Islet of Langerhans (tissue), 1 donor: Measurements from ENCODE around the gene VAPB.
A peak's percentile ranks its signal among the peaks of the same experiment; 100 is the strongest.
"Not testable (repeated sequence)": the region's sequence is repeated elsewhere in the genome, so short reads cannot be mapped to it uniquely, and the experiment has no call there.

Experiments
- FAIRE-seq: peaks from one replicate; lab custom pipeline; 2011; peaks lifted over from hg19 to GRCh38; lab: Jason Lieb, UNC

The VAPB gene, protein sequence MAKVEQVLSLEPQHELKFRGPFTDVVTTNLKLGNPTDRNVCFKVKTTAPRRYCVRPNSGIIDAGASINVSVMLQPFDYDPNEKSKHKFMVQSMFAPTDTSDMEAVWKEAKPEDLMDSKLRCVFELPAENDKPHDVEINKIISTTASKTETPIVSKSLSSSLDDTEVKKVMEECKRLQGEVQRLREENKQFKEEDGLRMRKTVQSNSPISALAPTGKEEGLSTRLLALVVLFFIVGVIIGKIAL

DNA sequence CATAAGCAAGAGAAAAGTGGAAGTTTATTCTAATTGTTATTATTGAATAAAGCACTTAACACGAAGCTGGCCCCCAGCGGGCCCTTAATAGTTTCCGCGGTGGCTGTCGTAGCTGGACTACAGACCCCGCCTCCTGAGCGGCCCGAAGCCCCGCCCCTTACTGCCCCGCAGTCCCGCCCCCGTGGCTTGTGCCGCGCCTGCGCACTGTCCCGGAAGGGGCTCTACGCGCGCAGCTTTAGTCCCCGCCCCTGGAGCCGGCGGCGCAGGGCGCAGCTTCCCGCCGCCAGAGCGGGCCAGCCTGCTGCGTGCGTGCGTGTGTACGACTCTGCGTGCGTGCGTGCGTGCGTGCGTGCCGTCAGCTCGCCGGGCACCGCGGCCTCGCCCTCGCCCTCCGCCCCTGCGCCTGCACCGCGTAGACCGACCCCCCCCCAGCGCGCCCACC is at the start of gene VAPB:
Gene VAPB (plus strand): TSS at position 348 of the 442 bp plus-strand sequence. CDS start 231 bp downstream, outside the sequence.
- FAIRE-seq = no peak

DNA sequence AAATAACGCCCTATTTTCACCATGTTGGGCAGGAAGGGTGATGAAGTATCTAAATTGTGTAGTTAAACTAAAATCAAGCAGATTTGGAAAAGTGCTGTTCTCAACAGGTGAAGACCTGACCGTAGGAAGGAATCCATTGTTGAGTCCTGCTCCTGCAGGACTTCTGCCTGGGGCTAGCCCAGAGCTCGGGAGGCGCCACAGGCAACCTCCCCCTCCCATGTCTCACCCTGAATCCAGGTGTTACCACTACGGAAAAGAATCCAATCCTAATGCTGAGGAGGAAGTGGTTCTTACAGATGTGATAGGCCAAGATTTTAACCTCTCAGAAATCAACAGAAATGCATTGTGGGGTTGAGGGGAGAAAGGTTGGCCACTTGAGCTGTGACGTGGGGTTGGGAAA is 49.3 kb upstream of the VAPB start:
- FAIRE-seq = no peak

DNA sequence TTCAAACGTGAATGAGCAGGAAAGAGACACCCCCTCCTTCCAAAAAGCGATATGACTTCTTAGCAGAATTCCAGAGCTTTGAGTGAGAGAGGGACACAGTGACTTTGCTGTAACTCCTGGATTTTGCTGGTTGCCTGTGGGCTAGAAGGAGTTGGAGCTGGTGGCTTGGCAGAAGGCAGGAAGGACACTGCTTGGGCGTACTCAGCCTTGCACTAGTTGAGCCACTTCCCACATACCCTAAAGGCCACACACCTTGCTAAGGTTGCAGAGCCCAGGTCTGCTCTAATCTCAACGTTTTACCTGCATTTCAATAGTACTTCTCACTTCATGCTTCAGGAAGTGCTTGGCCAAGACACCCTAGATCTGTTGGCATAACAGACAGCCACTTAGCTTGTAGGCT is 48.9 kb upstream of the VAPB start:
- no peak for FAIRE-seq

DNA sequence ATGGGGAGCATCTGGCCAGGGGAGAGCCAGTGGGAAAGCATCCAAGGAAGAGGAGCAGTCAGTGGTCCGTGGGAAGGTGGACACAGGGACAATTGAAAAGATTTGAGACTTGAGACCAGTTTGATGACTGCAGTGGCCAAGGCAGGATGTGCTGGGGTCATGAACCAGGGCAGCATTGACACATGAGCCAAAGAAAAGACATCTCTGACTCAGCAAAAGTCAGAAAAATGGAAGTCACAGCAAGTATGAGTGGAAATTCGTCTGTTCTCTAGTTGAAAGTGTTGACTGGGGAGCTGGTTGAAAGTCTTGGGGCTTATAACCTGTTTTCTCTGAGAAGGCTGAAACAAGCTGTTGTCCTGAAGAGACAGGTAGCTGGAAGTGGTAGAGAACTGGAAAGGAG is 48.2 kb upstream of the VAPB start:
- FAIRE-seq = no peak

DNA sequence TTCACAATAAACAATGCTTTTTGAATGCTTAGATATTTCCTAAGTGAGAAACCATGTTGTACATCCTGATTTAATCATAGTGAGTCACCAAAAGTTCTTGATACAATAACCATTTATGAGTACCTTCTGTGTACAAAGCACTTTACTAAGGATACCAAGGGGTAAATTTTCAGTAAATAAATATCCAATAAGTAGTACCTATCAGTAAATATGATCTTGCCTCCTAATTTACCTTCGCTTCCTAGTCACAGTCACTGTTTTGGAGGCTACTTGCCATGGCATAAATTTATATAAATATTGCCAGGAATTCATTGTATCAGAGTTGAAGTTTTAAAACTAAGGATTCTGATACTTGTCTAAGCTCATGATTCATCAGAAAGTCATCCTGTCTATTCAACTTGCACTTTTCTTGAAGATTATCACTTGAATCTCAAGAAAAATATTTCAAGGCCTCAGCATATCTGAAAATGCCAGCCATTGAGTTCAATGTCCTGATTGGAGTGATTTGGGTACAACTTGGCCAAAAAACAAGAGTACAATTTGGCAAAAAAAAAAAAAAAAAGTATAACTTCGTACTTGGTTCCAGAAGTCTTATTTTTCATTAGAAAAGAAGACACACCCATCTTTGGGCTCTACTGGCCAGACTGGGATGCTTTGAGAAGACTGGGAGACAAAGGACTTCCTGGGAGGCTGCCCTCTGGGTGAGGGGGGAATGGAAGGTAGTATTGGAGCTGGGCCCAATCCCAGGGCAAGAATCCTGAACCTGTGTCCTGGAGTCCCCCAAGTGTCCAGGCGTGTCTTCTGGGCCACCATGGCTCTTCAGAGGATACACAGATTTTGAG is 46.7 kb upstream of the VAPB start:
- no peak for FAIRE-seq

DNA sequence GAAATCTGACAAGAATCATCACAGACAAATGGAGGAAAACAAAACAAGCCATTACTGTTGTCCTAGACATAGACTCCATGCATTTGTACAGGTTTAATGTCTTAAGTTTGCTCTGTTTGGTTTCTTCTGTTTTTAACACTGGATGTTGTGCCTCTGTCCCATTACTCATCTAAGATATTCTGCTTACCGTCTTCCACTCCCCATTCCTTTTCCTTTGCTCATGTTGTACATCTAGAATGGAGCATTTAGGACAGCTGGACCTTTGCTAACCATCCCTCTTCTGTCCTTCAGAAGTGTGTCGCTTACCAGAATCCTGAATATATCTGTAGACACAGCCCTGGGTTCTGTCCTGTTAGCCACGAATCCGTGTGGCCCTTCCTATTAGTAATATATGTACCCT is 44.3 kb upstream of the VAPB start:
- no peak for FAIRE-seq

DNA sequence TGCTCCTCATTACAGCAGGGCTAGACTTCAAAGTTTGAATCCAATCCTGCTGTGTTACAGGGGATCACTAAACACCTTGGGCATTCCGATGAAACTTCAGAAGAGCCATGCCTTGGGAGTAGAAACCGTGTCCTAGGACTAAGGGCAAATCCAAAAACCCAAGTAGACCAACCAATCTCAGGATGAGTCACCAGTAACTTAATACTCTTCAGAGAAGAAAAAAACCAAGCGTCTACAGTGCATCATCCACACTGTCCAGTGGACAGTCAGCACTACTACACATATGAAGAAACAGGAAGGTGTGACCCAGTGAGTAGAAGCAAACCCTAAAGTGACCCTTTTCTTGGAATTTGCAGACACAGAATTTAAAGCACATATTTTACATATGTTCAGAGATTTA is 39.5 kb upstream of the VAPB start:
- no peak for FAIRE-seq

DNA sequence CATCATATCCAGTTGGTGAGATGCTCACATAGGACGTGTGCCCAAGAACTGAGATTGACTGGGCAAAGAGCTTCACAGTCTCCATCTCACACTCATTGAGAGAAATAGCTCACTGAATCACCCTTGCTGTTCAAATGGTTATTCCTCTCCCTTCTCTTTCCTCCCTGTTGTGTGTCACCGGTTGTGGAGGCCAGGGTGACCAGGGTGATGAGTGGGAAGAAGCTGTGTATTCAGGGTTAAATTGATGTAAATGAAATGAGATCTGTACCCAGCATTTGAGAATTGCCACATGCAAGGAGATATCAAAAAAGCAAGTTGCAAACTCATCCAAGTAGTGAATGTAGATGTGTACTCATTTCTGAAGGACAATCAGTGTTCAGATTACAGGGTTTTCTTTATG is 36.6 kb upstream of the VAPB start:
- no peak for FAIRE-seq

DNA sequence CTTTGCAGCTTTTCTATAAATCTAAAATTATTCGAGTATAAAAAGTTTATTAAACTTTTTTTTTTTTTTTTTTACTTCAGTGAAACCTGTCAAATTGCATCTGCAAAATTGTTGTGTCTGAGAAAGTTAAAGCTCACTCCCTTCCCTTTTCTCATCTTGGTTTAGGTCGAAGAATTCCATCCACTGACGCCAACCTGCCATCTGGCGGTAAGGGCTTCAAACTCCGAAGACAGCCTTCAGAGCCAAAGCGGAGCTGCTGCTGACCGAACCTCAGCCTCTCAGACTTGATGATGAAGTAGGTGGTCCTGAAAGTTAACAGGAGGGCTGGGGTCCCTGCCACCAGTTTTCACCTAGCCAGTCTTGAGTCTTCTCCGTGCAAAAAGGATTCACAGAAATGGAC is 29.6 kb upstream of the VAPB start:
- FAIRE-seq = no peak

DNA sequence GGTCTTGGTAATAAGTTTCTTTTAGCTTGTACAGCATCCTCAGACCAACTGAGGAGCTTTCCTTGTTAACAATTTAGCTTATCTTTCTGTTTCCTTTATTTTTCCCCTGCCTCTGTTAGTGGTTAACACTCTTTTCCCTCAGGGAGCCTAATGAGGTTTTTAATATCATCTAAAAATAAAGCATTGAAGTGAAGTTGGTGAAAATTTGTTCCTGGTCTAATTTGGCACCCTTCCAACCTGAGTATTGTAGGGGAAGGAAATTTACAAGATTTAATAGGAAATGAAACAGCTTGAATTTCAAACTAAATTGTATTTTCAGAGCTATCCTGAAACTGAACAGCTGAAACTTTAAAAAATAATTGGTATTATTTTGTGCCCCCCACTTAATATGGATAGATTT is 28.1 kb upstream of the VAPB start:
- peak; percentile 65 for FAIRE-seq

DNA sequence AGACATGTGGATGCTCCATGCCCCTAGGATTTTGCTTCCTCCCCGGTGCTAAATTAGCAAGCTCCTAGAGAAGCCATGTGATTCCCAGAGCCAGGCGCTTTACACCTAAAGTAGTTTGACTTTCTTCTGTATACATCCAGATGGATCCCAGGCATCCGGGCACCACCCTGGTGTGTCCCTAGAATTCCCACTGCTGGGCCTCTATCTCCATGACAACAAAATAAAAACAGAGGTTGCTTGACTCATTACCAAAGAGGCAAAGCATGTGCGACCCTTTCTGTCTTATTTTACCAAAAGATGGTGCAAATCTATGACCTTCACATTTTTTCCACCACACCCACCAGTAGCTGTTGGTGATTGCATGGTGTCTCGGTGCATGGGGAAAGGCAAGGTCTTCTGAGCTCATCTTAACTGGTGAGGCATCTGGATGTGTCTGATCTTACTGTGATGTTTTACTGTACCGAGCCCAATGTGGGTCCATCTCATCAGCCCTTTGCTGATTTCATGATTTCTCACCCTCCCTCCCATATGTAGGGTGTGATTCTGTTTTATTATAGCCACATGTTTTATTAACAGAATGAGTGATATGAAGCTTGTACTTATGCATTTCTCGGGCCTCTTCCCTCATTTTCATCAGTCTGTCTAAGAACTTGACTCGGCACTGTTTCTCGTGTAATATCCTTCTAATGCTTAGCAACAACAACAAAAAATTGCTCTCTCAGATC is 27.4 kb upstream of the VAPB start:
- FAIRE-seq = no peak

DNA sequence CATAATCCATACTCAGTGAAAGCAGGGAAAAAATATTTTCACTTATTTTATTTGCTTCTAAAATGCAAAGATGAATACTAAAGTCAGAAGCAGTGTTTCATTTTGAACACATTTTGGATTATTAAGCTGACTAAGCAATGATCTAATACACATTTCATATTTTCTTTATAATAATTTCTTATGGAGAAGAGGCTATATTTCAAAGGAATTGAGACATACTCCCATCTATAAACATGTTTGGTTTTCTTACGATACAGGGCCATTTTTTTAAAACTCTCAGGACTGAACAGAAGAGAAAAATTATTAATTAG is 26.9 kb upstream of the VAPB start:
- no peak for FAIRE-seq

DNA sequence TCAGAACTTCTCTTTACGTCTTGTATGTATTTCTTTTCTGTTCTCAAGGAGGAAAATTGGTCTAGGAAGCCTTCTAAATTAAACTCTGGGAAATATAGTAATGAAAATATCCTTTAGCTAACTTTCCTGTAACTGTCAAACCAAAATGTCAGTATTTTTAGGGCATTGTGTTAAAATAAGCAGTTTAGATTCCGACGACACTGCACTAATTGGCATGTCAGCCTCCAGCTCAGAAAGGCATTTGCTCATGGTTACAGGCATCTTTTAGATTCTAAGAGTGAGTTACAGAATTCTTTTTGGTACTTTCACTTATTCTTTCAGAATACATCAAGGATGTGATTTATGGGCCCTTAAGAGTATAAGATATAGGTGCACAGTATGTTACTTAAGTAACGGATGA is 26.1 kb upstream of the VAPB start:
- FAIRE-seq = no peak

DNA sequence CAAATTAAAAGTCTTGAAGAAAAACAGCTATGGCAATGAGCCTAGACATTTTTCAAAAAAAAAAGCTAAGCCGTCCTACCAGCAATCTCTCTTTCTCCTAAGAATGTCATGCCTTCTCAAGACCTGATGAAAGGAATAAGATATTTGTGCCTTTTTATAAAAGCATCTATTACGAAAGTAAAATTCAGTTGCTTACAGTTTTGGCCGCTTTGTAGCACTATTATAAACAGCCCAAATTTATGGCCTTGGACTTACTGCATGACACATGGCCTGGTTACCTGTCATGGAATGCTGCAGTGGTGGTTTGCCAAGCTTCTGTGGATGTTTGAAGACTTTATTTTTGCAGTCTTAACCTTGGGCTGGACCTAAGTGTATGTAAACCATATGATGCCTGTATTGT is 22.2 kb upstream of the VAPB start:
- no peak for FAIRE-seq

DNA sequence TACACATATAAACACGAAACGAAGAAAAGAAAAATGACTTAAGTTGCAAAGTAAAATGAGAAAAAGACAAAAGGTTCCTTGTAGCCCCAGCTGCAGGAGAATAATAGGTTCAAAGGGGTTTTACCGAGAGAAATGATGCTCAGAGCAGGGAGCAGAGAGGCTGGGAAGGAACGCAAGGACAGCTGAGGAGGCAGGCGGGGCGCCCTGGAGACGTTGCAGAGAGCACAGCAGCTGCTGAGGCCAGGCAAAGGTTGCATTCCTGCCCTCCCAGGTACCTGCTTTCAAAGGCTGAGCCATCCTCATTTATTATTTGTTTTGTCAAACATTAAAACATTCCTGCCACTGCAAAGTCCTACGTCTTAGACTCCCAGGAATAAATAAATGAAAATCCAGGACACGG is 16.2 kb upstream of the VAPB start:
- no peak for FAIRE-seq

DNA sequence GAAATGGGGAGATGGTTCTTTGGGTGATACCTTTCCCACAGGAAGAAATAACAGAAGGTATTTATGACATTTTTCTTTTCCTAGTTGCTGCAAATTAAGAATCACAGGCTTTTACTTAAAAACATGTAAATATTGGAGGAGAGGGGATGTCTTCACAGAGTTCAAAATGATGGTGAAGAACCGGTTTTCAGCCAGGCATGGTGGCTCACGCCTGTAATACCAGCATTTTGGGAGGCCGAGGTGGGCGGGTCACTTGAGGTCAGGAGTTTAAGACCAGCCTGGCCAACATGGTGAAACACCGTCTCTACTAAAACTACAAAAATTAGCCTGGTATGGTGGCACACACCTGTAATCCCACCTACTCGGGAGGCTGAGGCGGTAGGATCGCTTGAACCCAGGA is 15.7 kb upstream of the VAPB start:
- not testable (repeated sequence) for FAIRE-seq

DNA sequence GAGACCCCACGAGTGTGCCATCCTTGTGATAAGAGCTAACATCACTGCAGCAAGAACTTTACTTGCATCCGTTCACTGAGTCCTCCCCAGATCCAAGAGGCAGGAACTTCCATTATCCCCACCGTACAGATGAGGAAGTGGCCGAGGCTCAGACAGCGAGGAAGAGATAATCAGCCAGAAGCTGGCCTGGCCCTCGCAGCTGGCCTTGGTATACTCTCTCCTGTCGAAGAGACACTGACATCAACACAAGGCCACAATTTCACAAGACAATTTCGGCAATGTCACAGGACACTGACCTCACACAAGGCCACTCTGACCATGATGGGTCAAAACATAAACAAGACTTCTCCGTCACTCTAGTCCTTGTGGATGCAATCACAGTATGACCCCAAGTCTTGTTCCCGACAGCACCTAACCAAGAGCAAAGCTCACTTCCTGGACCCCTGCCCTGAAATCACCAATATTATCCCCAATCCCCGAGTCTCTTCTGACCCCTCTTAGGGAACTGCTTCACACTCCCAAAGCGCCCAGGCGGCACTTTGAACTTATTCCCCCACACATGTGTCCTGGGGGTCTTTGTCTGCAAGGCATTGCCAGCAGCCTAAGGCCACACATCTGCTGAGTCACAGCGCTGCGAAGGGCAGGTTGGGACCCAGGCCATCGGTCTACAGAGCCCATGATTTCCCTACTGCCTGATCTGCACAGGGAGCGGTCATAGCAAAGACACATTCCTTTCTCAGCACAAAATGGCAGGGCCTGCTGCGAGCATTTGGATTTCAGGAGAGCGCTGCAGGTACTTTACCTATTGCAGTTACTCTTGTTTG is 14.8 kb upstream of the VAPB start:
- FAIRE-seq = no peak

DNA sequence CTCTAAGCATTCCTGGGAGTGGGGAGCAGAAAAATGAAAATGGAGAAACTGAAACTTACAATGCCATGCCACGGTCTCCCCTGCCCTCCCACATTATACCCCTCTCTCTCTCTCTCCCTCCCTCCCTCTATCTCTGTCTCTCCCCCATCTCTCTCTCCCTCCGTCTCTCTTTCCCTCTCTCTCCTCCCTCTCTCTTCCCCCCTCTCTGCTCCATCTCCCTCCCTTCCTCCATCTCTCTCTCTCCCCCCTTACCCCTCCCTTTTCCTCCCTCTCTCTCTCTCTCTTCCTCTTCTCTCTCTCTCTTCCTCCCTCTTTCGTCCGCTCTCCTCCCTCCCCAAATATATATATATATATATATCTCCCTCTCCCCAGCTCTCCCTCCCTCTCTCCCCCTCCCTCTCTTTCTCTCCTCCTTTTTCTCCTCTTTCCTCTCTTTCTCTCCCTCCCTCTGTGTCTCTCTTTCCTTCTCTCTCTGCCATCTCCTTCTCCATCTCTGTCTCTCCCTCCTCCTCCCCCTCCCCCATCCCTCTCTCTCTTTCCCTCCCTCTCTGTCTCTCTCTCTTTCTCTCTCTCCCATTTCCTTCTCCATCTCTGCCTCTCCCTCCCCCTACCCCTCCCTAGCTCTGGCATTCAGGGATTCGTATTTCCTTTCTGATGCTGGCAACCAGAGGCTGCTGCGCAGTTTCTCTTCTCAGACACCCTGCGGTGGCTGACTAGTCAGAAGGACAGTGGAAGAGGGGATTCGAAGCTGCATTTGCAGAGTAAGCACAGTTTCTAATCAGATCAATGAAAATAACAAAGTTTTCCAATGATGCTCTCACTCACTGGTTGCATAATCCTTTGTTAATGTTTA is 13.9 kb upstream of the VAPB start:
- no peak for FAIRE-seq

DNA sequence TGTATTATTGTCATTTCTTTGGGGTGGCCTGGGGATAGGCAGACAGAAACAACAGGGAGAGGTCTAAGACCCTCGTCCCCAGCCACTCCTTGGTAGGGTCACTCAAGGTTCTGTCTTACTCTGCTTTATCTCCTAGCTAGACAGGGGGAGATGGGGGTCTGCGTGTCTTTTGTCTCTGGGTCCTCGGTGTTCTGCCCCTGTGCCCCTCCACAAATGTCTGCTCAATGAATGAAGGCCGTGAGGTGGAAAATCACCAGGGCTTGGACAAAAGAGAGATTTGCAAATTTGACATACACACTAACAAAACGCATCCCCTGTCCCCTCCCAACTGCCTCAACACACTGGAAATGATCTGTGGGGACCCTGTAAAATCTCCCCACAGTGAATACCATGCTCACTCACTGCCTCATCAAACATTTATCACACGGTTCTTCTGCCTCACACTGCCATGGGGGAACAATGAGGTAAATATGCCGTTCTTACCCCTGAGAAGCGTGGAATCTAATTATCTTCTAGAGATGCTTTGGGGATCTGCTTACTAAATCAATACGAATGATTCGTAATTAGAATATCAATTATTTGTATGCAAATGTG is 13.2 kb upstream of the VAPB start:
- no peak for FAIRE-seq

DNA sequence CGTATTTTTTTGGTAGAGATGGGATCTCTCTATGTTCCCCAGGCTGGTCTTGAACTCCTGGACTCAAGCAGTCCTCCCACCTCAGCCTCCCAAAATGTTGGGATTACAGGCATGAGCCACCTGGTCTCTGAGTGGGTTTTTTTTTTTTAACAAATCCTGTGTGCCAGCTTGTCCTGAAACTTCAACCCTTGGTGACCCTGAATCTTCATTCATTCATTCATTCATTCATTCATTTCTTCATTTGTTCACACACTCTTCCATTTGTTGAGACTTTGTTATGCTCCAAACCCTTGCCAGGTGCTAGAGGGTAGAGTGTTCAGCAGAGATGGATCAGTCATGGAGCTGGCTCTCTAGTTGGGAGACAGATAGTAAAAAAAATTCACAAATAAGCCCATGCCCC is 12.0 kb upstream of the VAPB start:
- FAIRE-seq = no peak

DNA sequence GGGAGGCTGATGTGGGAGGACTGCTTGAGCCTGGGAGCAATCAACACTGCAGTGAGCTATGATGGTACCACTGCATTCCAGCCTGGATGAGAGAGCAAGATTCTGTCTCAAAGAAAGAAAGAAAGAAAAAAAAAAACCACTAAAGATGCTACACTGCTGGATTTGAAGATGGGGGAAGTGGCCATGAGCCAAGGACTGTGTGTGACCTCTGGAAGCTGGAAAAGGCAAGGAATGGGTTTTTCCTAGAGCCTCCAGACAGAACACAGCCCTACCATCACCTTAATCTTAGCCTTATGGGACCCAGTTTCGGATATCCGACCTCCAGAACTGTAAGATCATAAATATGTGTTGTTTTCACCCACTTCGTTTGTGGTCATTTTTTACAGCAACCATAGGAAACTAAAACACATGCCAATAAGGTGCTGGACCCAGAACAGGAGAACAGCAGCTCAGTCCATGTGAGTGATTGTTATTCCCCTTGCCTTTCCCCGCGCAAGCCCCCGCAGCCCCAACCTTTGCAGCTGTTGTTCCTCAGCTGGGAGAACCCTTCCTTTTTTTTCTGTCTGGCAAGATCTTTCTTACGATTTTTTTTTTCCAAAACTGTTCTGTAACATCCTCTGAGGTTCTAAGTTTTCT is 11.1 kb upstream of the VAPB start:
- no peak for FAIRE-seq
